Measurements from ENCODE around the gene C3orf20.

DNA sequence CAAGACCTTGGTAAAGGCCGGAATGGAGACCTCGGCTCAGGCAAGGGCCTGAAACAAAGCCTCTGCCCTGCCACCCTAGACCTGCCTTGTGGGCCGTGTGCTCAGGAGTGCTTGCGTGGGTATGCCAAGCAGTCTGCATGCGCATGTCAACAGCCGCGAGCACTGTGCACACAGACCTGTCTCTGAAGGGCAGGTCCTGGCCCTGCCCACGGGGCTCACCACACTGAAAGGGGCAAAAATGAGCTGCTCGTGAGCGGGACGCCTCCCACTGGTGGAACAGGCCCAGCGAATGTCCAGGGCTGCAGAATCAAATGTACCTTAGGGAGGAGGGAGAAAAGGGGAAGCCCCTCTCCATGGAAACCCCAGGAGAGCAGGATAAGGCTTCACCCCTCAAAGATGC is 99.5 kb downstream of the C3orf20 start:
- TF ChIP-seq, protein P1, sequence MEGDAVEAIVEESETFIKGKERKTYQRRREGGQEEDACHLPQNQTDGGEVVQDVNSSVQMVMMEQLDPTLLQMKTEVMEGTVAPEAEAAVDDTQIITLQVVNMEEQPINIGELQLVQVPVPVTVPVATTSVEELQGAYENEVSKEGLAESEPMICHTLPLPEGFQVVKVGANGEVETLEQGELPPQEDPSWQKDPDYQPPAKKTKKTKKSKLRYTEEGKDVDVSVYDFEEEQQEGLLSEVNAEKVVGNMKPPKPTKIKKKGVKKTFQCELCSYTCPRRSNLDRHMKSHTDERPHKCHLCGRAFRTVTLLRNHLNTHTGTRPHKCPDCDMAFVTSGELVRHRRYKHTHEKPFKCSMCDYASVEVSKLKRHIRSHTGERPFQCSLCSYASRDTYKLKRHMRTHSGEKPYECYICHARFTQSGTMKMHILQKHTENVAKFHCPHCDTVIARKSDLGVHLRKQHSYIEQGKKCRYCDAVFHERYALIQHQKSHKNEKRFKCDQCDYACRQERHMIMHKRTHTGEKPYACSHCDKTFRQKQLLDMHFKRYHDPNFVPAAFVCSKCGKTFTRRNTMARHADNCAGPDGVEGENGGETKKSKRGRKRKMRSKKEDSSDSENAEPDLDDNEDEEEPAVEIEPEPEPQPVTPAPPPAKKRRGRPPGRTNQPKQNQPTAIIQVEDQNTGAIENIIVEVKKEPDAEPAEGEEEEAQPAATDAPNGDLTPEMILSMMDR (conservative IDR thresholded peaks at IDR 0.05; ENCODE audit: low read depth in 2 of 2) = peak; percentile 21 to 54; a peak in 3 of 4 replicates
- TF ChIP-seq EZH2phosphoT487 (IDR thresholded peaks at IDR 0.05; ENCODE audit: unreplicated experiment) (no peak), EZH2 (IDR thresholded peaks at IDR 0.05; ENCODE audit: low read depth, unreplicated experiment) (no peak), POLR2AphosphoS5 (IDR thresholded peaks at IDR 0.05; ENCODE audit: low read depth) (no peak), ZNF114 (CRISPR knock-in tag; IDR thresholded peaks at IDR 0.05) (no peak), JUNB (IDR thresholded peaks at IDR 0.05; ENCODE audit: unreplicated experiment) (no peak), NANOG (IDR thresholded peaks at IDR 0.05; ENCODE audit: borderline replicate concordance) (no peak), CREB1 (CRISPR knock-in tag; IDR thresholded peaks at IDR 0.05; ENCODE audit: low read depth) (no peak), ZNF331 (CRISPR knock-in tag; IDR thresholded peaks at IDR 0.05; ENCODE audit: low read depth) (no peak)
- TF ChIP-seq, protein P2, sequence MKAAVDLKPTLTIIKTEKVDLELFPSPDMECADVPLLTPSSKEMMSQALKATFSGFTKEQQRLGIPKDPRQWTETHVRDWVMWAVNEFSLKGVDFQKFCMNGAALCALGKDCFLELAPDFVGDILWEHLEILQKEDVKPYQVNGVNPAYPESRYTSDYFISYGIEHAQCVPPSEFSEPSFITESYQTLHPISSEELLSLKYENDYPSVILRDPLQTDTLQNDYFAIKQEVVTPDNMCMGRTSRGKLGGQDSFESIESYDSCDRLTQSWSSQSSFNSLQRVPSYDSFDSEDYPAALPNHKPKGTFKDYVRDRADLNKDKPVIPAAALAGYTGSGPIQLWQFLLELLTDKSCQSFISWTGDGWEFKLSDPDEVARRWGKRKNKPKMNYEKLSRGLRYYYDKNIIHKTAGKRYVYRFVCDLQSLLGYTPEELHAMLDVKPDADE (IDR thresholded peaks at IDR 0.05) = no peak
- TF ChIP-seq, protein P3, sequence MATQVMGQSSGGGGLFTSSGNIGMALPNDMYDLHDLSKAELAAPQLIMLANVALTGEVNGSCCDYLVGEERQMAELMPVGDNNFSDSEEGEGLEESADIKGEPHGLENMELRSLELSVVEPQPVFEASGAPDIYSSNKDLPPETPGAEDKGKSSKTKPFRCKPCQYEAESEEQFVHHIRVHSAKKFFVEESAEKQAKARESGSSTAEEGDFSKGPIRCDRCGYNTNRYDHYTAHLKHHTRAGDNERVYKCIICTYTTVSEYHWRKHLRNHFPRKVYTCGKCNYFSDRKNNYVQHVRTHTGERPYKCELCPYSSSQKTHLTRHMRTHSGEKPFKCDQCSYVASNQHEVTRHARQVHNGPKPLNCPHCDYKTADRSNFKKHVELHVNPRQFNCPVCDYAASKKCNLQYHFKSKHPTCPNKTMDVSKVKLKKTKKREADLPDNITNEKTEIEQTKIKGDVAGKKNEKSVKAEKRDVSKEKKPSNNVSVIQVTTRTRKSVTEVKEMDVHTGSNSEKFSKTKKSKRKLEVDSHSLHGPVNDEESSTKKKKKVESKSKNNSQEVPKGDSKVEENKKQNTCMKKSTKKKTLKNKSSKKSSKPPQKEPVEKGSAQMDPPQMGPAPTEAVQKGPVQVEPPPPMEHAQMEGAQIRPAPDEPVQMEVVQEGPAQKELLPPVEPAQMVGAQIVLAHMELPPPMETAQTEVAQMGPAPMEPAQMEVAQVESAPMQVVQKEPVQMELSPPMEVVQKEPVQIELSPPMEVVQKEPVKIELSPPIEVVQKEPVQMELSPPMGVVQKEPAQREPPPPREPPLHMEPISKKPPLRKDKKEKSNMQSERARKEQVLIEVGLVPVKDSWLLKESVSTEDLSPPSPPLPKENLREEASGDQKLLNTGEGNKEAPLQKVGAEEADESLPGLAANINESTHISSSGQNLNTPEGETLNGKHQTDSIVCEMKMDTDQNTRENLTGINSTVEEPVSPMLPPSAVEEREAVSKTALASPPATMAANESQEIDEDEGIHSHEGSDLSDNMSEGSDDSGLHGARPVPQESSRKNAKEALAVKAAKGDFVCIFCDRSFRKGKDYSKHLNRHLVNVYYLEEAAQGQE (IDR thresholded peaks at IDR 0.05; ENCODE audit: unreplicated experiment) = no peak
